Esophagus squamous epithelium (tissue), 4 donors: ENCODE measurements around the gene PTP4A2.

ENCODE experiments used
- POLR2A ChIP-seq, 4 donors: fragments of 450-650 bp; IDR thresholded peaks; one replicate each; pipeline ENCODE4 v1.6.1; 2017; ENCODE audit warnings: antibody characterized with exemption in 4 of 4, mild to moderate bottlenecking in 4 of 4, moderate library complexity in 3 of 4
- TF ChIP-seq, protein P1 (sequence below), 6 experiments: fragments of 450-650 bp in 4 of 6; fragments of 200-600 bp in 2 of 6; sonication (generic) in 2 of 6; IDR thresholded peaks; one replicate each; pipeline ENCODE4 v1.5.1; 2016 to 2019; ENCODE audit warnings: antibody characterized with exemption in 6 of 6, mild to moderate bottlenecking in 4 of 6, moderate library complexity in 4 of 6

DNA sequence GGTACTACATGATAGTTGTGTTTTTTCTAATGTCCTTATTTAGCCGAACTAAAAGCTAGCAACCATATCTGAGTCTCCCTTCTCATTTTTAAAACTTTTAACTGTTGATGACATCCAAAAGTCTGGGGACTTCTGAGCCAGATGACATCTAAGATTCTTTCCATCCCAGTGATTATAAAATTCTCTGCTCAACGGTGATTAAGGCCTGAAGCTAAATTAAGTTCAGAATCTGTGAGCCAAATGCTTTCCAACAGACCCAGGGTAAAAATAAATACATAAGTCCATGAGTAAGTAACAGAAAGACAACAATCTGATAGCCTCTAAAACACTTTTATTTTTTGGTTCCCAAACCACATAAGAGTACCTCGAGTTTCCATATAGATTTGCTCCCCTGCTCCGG lies 13.1 kb upstream of the PTP4A2 start:
- TF ChIP-seq, protein P1, sequence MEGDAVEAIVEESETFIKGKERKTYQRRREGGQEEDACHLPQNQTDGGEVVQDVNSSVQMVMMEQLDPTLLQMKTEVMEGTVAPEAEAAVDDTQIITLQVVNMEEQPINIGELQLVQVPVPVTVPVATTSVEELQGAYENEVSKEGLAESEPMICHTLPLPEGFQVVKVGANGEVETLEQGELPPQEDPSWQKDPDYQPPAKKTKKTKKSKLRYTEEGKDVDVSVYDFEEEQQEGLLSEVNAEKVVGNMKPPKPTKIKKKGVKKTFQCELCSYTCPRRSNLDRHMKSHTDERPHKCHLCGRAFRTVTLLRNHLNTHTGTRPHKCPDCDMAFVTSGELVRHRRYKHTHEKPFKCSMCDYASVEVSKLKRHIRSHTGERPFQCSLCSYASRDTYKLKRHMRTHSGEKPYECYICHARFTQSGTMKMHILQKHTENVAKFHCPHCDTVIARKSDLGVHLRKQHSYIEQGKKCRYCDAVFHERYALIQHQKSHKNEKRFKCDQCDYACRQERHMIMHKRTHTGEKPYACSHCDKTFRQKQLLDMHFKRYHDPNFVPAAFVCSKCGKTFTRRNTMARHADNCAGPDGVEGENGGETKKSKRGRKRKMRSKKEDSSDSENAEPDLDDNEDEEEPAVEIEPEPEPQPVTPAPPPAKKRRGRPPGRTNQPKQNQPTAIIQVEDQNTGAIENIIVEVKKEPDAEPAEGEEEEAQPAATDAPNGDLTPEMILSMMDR (IDR thresholded peaks at IDR 0.05) = no peak
- no peak for TF ChIP-seq POLR2A (IDR thresholded peaks at IDR 0.05)
